CD4-positive, alpha-beta T cell treated with Interleukin-6 at 100 ng/mL for 8 hours (primary cell): Measurements from ENCODE around the gene PAX7.
"Not testable (repeated sequence)": the region's sequence is repeated elsewhere in the genome, so short reads cannot be mapped to it uniquely, and the experiment has no call there.

Source experiments
- DNase-seq: peaks from one replicate; pipeline ENCODE4 v3.0.0-alpha.2; 2020; ENCODE audit warnings: mixed read lengths, low spot score

Gene PAX7

DNA sequence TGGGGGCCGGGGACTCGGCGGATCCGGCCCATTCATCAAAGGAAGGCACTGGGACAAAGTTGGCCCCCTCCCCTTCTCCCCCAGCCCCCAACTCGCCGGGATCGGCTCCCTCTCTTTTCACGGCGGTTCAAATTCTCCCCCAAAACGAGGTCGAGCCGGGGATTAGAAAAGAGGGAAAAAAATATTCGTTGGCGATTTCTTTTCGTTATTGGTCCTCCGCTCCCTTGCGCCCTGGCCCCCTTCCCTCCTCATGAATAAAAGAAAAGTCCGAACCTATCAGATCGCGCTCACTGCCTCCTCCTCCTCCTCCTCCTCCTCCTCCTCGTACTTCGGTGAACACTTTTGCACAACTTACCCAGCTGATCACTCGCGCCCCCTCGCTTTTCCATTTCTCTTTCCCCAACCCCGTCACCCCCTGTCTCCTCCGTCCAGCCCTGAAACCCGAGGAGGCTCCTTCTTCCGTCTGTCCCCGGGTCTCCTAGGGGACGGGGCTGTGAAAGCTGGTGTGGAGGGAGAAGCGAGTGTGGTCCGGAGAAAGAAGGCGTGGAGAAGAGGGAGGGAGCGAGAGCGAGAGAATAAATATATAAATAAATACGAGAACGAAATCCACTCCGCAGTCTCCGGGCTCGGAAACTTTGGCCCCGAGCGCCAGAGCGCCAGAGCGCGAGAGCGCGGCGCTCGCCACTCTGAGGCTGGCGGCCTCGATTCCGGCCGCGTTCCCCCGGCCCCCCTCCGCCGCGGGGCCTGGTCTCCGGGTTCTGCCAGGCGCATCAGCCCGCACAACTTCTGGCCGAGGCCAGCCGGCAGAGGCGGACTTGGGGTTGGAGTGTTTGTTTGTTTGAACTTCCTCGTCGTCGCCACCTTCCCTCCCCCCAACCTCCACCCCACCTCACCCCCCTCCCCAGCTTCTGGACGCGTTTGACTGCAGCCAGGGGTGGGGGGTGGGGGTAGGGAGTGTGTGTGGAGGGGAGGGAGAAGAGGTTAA is at the start of gene PAX7:
Gene PAX7, plus strand, starts transcription at position 336 of the 985 bp plus-strand sequence. CDS start 758 bp downstream, outside the sequence.
- no peak for DNase-seq

DNA sequence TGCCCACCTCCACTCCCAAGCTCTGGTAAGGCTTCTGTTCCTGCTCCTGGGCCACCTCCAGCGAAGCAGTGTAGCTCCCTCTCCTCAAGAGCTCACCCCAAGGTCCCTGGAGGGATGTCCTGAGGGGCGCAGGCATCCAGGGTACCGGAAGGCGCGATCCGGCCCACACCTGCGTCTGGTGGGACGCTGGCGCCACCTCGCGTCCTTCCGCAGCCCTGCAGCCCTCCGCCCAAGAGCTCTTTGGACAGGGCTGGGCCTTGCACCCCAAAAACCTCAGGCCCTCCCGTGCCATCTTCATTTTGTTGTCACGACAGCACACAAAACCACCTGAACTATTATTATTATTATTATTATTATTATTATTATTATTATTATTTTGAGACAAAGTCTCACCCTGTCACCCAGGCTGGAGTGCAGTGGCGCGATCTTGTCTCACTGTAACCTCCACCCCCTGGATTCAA is 49.2 kb upstream of the PAX7 start:
- DNase-seq: no peak

DNA sequence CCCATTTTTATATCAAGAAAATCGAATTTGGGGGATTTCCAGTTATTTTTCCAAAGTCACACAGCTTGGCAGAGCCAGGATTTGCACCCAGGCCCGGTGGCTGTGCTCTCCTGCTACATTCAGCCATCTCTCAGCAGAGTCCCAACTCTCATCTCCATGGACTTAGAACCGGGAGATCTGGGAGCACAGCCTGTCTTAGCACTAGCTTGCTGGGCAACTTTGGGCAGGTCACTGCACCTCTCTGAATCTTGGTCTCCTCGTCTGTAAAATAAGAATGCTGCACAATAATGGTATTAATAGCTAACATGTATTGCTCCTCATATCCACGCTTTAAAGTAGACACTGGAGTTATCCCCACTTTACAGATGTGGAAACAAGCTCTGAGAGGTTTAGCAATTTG is 47.8 kb upstream of the PAX7 start:
- no peak for DNase-seq

DNA sequence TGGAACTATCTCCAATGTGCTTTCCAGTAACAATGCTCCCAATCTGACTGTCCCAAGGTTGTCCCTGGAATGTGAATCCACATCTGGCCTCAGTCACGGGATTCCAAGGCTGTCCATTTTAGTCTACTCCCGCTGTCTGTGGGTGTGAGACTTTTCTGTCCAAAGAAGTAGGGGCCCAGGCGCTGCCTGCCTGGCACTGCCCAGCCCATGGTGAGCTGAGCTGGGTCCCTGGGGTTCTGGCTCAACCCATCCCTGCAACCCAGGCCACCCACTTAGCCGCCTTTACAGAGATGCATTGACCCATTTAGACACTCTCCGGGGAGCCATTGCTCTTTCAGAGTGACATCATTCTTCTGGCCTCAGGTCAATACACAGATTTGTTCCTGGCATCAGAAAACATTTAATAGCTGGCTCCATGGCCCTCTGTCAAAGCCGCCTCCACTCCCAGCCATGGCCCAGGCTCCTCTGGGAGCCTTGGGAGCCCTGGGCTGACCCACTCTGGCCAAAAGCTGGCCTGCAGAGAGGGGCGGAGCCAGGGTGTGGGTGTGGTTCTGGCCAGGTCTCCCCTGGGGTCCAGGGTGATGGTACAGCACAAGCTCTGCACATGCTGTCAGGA is 47.2 kb upstream of the PAX7 start:
- no peak for DNase-seq

DNA sequence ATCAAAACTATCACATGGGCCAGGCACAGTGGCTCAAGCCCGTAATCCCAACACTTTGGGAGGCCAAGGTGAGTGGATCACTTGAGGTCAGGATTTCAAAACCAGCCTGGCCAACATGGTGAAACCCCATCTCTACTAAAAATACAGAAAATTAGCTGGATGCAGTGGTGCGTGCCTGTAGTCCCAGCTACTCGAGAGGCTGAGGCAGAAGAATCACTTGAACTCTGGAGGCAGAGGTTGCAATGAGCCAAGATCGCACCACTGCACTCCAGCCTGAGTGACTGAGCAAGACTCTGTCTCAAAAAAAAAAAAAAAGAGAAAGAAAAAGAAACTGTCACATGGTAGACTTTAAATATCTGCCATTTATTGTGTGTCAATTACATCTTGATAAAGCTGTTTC is 44.6 kb upstream of the PAX7 start:
- not testable (repeated sequence) for DNase-seq

DNA sequence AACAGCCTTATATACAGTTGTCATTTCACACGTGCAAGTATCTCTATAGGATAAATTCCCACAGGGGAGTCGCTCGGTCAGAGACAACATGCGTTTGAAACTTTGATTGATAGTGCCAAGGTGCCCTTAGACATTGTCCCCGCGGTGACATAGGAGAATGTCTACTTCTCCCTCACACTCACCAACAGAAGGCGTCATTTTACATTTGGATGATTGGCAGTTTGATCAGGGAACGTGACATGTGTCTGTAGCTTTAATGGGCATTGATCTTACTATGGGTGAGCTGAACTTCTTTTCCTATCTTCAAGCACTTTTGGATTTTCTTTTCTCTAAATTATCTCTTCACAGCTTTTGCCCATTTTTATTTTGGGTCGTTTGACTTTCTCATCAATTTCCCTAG is 42.6 kb upstream of the PAX7 start:
- DNase-seq: no peak

DNA sequence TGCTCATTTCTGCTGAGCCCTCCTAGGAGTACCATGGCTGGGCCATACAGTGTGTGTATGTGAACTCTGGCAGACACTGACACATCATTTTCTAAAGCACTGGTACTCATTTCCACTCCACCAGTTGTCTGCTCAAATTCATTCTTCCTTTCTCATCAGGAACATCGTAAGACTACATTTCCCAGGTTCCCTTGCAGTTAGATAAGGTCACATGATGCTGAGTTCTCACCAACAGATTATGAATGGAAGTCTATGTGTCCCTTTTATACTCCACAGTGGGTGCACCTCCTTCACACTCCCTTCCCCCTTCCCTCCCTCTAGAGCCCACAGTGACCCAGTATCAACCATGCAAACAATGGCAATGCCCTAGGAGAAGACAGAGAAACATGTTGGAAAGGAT is 38.3 kb upstream of the PAX7 start:
- no peak for DNase-seq

DNA sequence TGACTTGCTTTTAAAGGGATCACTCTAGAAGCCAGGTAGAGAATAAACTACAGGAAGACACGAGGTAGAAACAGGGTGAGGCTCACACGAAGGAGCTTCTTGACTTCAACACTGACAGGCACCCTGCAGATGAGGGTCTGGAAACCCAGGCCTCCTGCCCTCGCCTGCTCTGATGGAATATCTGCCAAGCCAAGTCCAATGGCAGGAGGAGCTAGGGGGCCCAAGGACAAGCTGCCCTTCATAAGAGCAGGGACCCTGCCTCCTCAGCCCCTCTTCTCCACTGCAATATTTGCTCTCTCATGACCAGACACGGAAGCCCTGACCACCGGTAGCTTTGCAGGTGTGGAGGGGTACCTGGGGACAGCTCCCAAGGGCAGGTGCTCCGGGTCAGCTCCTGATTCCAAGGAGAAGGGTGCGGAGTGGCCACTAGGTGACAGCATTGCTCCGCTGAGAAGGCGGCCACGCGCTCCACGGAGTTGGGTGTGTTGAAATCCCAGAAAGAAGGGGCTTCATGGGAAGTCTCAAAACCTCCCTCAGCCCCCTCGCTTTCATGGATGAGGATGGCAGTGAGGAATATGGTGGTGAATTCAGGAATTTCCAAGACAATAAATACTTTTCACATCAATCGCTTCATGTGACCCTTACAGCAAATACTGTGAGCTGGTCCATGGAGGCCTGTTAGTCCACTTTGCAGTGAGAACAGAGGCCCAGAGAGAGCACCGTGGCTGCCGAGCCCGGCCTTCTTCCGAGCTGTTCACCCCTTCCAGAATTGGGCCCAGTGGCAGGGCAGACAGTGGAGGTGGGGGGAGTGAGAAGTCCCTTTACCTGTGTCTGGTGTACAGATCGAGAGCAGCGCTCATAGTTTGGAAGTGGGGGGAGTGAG is 33.2 kb upstream of the PAX7 start:
- DNase-seq: peak; percentile 39

DNA sequence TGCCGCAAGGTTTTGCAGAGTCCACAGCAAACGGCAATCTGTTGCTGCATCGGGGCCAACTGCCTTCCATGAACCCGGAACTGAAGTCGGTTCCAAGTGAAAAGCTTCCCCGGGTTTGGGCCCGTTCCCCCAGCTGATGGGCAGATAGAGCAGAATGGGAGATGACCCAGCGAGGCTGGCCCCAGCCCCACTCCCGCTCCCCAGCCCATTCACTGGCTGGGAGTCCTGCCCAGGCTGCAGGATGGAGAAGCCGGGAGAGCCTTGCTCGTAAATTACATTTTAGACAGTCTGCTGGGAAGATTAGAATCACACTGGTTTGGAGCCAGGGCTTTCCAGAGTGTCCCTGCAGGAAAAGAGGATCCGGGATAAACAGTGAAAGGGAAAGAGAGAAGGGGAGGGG is 31.6 kb upstream of the PAX7 start:
- DNase-seq: no peak

DNA sequence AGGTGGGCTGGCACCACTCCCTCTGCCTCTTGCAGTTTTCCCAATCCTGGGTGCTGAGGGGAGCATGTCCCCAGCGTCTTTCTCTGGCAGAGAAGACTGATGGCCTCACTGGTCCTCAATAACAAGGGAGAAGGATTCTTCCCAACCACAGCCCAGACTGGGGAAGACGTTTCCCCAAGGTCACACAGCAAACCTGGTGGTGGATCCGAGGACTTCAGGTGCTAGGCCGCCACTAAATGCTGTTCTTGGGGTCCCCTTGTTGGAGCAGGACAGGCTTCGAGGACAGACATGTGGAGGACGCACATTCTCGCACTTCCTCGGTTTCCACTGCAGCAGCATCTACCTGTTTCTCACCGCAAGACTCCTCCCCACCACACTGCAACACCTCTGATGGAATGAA is 30.9 kb upstream of the PAX7 start:
- DNase-seq: no peak

DNA sequence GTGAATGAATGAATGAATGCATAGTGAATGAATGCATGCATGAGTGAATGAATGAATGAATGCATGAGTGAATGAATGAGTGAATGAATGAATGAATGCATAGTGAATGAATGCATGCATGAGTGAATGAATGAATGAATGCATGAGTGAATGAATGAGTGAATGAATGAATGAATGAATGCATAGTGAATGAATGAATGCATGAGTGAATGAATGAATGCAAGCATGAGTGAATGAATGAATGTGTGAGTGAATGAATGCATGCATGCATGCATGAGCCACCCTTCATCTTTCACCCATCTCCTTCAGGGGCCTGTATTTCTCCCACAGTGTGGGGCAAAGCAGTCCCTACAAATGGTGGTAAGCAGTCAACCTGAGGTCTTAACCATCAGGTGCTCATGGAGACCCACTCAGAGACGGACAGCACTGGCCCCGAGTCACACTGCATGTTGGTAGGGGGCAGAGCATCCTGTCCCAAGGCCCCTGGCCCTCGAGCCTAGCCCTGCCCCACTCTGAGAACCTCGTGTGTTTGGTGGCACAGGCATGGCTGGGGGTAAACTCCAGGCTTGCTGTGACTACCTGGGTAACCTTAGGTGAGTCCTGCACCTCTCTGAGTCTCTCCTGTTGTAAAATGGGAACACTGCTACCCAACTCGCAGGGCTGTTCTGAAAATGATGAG is 28.0 kb upstream of the PAX7 start:
- no peak for DNase-seq

DNA sequence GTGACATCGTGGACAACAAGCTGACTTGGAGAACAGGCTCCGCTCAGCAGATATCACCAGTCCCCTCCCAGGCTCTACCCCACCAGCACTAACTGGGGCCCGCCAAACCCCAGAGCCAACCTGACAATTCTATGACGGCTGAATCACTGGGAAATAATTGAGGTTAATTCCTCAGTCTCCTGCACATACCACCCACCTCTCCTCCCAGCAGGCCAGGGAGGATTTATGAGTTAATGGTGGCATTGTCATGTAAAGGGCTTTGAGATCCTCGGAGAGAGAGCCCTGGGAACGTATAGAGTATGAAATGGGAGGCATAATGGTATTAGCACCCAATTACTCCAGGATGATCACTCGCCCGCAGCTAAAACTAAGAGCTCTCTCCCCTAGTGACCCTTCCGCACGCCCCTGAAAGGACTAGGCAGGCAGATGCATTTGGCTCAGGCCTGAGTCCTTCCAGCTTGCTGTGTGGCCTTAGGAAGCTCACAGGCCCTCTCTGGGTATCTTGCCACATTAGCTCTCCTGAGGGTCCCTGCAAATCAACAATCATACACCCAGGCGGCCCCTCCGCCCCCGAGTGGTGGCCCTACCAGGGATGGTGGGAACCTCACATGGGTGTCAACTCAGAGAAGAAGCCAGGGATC is 27.3 kb upstream of the PAX7 start:
- DNase-seq: no peak

DNA sequence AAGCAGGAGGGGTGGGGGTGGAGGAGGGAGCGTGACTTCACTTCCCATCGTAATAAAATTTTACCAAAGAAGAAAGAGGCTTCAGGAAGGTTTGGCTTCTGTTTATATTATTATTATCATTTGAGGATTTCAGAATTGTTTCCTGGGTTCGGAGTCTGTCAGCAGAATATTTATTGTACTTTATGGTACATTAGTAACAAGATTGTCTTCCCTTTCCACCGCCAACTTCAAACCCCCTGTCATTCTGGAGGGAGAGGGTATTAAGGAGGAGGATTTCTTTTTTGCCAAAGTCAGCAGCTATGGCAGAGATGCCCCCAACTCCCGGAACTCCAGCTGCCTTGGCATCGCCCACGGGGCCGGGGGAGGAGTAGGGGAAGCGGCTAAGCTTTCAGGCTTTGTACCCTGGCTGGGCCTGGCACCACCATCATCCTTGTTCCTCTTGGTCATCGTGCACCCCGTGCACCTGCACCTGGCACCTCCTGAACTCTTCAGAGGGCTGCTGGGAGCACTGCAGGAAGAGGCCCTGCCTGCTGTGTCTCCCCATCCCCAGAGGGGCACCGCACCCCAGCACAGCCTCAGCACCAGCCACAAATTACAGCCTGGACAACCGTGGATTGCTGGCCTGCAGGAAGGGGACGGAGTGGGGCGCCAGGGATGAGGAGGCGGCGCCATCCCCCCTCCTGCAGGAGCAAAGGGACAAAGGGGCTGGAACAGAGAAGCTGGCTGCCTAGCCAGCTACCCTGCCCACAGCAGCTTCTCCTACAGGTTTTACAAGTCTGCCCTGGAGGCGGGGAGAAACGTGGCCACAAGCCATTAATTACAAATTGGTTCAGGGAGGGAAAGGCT is 24.0 kb upstream of the PAX7 start:
- DNase-seq: no peak

DNA sequence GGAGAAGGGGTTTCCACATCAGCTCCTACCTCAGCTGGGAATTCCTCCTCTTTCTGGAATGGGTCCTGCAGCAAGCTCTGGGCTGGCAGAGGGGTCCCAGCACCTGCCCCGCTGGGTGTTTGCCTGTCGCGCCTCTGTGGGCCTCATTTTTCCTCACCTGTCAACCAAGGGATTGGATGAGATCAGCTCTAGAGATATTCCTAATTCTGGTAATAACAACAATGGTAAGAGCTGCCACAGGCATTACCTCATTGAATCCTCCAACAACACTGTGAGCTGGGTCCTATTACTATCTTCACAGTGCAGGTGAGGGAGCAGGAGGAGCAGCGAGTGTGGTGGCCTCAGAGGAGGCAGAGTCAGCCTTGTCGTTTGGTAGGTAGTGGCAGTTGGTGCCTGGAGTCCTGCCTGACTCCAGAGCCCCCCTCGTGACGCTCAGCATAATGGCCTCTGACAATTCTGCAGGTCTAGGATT is 23.3 kb upstream of the PAX7 start:
- no peak for DNase-seq

DNA sequence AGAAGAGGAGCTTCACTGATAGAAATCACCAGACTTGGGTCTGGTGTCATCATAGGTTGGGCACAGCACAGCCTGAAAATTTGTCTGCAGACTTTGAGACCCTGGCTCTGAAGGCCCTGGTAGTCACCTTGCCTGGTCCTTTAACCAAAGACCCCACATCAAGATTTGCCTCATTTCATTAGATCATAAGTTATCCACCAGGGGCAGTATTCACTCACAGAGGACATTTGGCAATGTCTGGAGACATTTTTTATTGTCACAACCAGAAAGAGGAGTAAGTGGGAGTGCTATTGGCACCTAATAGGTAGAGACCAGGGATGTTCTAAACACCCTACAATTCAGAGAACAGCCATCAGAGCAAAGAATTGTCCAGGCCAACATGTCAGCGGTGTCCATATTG is 22.1 kb upstream of the PAX7 start:
- DNase-seq: no peak

DNA sequence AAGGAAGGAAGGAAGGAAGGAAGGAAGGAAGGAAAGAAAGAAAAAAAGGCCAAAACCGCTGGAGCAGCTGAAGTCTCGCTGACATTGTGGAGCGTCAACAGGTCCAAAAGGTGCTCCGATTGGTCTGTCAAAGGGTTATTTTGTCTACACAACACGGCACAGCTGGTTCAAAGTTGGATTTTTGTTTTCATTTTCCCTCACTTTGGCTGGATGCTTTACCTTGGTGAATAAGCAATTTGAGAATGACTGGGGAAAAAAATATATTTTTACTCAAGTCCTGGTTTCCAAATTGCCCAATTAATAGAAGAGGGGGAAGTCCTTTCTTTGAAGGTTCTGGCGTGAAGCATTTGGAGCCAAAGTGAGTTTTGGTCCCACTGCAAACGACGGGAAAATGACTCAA is 19.3 kb upstream of the PAX7 start:
- no peak for DNase-seq

DNA sequence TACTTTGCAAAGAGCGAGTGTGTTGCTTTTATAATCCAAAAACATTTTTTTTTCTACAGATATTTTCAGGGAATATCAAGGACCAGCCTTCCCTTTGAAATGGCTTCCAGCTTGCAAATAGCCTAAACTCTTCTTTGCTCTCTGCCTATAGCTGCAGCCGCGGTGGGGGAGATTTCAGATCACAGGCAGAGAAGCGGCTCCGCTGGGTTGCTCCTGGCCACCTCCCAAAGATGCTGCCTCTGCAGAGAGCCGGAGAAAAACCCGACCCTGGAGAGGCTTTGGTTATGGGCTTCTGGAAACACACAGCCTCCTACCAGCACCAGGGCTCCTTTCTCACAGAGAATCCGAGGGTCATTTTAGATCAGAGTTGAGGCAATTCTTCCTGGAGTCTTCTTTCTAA is 18.6 kb upstream of the PAX7 start:
- no peak for DNase-seq

DNA sequence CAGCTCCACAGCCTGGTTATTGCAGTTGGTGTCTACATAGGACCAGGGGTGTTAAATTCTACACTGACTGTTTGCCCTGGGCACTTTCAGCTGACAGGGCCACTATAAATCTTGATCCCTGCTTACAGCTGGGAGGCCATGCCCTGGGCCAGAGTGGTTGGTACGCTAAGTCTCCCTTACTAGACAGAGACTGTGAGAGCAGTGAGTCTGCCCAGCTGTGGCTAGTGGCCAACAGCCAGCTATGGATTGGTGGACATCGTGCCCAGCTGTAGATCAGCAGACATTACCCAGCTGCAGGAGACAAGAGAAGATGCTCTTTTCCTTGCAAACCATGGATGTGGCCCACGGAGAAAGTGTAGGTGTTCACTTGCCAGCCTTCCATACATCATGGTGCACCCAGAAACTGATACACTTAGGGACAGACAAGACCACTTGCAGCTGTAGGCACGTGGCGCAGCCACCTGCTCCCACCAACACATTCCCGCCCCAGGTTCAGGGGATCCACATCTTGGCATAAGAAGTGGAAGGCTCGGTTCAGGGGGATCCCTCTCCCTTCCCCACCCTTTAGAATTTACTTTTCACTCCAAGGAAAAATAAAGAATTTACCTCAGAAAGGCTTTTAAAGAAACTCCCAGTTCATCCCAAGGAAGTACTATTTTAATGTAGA is 16.4 kb upstream of the PAX7 start:
- no peak for DNase-seq
